ENCODE results near the gene EXOSC10.
A peak's percentile ranks its signal among the peaks of the same experiment; 100 is the strongest.
"Not testable (repeated sequence)": the region's sequence is repeated elsewhere in the genome, so short reads cannot be mapped to it uniquely, and the experiment has no call there.

The EXOSC10 gene

GRCh38 chr1:11059968-11060830, 39.5 kb downstream of the EXOSC10 start, which contains the start of gene SRM:
SRM (minus strand) TSS chr1:11060018; CDS start chr1:11059943, 75 bp downstream.
- peak; percentile 97 for DNase-seq

- peak; percentile 61 for DNase-seq
Measured at GRCh38 chr1:11059155-11059967, 40.3 kb downstream of the EXOSC10 start.

GRCh38 chr1:11058595-11059154, 41.0 kb downstream of the EXOSC10 start:
- DNase-seq = no peak

GRCh38 chr1:11058026-11058425, 41.6 kb downstream of the EXOSC10 start:
- DNase-seq = no peak

- DNase-seq = no peak
Measured at GRCh38 chr1:11057477-11057876, 42.2 kb downstream of the EXOSC10 start.

- DNase-seq = no peak
Measured at GRCh38 chr1:11056504-11056903, 43.2 kb downstream of the EXOSC10 start.

GRCh38 chr1:11055676-11056075, 44.0 kb downstream of the EXOSC10 start:
- DNase-seq = no peak

GRCh38 chr1:11054666-11055065, 45.0 kb downstream of the EXOSC10 start:
- DNase-seq = no peak

- no peak for DNase-seq
Measured at GRCh38 chr1:11054181-11054580, 45.5 kb downstream of the EXOSC10 start.

GRCh38 chr1:11053758-11054137, 45.9 kb downstream of the EXOSC10 start:
- DNase-seq = peak; percentile 69

GRCh38 chr1:11052839-11053757, 46.6 kb downstream of the EXOSC10 start:
- DNase-seq = peak; percentile 68

GRCh38 chr1:11051781-11052511, 47.7 kb downstream of the EXOSC10 start:
- peak; percentile 41 for DNase-seq

GRCh38 chr1:11051121-11051520, 48.5 kb downstream of the EXOSC10 start:
- DNase-seq = not testable (repeated sequence)

- no peak for DNase-seq
Measured at GRCh38 chr1:11046625-11047365, 52.9 kb downstream of the EXOSC10 start, which contains the start of gene MASP2. MASP2 (minus strand) TSS chr1:11047239; CDS start chr1:11047207, 32 bp downstream.

- no peak for DNase-seq
Measured at GRCh38 chr1:11046270-11046566, 53.5 kb downstream of the EXOSC10 start.

- DNase-seq = peak; percentile 14
Measured at GRCh38 chr1:11045428-11046269, 54.0 kb downstream of the EXOSC10 start.

GRCh38 chr1:11044849-11045427, 54.7 kb downstream of the EXOSC10 start:
- no peak for DNase-seq

- DNase-seq = no peak
Measured at GRCh38 chr1:11044086-11044848, 55.4 kb downstream of the EXOSC10 start.
